Renal cortex interstitium (tissue), 11 donors: Measurements from ENCODE around the gene TFPI2. TPM values are rescaled to one million over a fixed set of nuclear protein-coding genes. Genes with fewer than 3 reads are reported as not detected.

Experiments used
- DNase-seq, 11 donors: peaks; one replicate each; pipeline ENCODE4 v3.0.0-alpha.2; 2013; ENCODE audit warnings: low read depth in 9 of 11, low spot score in 4 of 11; ENCODE audit errors: extremely low read depth in 1 of 11
- polyA plus RNA-seq, 3 donors: library from polyadenylated mRNA; unstranded; fragments of 120-200 nt; gene quantifications; one replicate each; pipeline ENCODE4 v1.2.1, GENCODE V29; 2013; ENCODE audit not compliant: insufficient read length in 3 of 3

The TFPI2 gene
- polyA plus RNA-seq, 3 donors, result 8.0 to 11.8 (median 10.8) TPM

GRCh38 chr7:93877742-93878141, 12.8 kb downstream of the TFPI2 start:
- no peak for DNase-seq

- no peak for DNase-seq
These were observed 16.5 kb downstream of the TFPI2 start for GRCh38 chr7:93873998-93874574.

- DNase-seq, result no peak
These were observed 23.7 kb downstream of the TFPI2 start for GRCh38 chr7:93866886-93867285.

- no peak for DNase-seq
These were observed 27.9 kb downstream of the TFPI2 start for GRCh38 chr7:93862651-93863050.

- no peak for DNase-seq
These were observed 29.1 kb downstream of the TFPI2 start for GRCh38 chr7:93861325-93861949.

- no peak for DNase-seq
These were observed 30.3 kb downstream of the TFPI2 start for GRCh38 chr7:93860261-93860660.

GRCh38 chr7:93858857-93859256, 31.7 kb downstream of the TFPI2 start:
- no peak for DNase-seq

GRCh38 chr7:93856323-93856722, 34.2 kb downstream of the TFPI2 start:
- DNase-seq, result no peak

- DNase-seq, result no peak
These were observed 34.8 kb downstream of the TFPI2 start for GRCh38 chr7:93855797-93856196.

GRCh38 chr7:93854480-93854879, 36.1 kb downstream of the TFPI2 start:
- no peak for DNase-seq

GRCh38 chr7:93851536-93851935, 39.0 kb downstream of the TFPI2 start:
- no peak for DNase-seq

GRCh38 chr7:93843260-93843659, 47.3 kb downstream of the TFPI2 start:
- no peak for DNase-seq

- no peak for DNase-seq
These were observed 51.6 kb downstream of the TFPI2 start for GRCh38 chr7:93838966-93839365.

GRCh38 chr7:93837245-93837644, 53.3 kb downstream of the TFPI2 start:
- DNase-seq, result no peak

- no peak for DNase-seq
These were observed 54.4 kb downstream of the TFPI2 start for GRCh38 chr7:93836116-93836515.

- no peak for DNase-seq
These were observed 54.9 kb downstream of the TFPI2 start for GRCh38 chr7:93835702-93836101.

Other genes with a start within 250 kb of the TFPI2 start
- gene GNGT1, start 15.8 kb upstream of the TFPI2 start, polyA plus RNA-seq, result under 1 TPM in 2 of 3 donors, not detected in 1; 0.13 to 0.15 TPM
- gene GNG11, start 31.0 kb upstream of the TFPI2 start, polyA plus RNA-seq, result 10 to 100 TPM; 28.7 to 49.7 (median 43.3) TPM
- 10 to 100 TPM; 46.5 to 52.2 (median 47.4) TPM for gene BET1, start 113.6 kb upstream of the TFPI2 start, polyA plus RNA-seq